GM23338 (cell line): ENCODE results near the gene NDUFS7. TPM values are rescaled to one million over a fixed set of nuclear protein-coding genes. Genes with fewer than 3 reads are reported as not detected.
A peak's percentile ranks its signal among the peaks of the same experiment; 100 is the strongest.

Source experiments
- ATAC-seq: fragments of 200-7000 bp; cut with Tn5 transposase; 3 replicates; pipeline ENCODE4 v1.9.1; 2020
- DNase-seq: peaks from one replicate; pipeline ENCODE4 v3.0.0-alpha.2; 2015; ENCODE audit warnings: low spot score
- H2AFZ ChIP-seq: fragments of 200-600 bp; sonication (generic); 2 replicates; pipeline ENCODE4 v1.8.0; 2016; ENCODE audit warnings: antibody characterized with exemption, mild to moderate bottlenecking, moderate library complexity
- H3F3A ChIP-seq: fragments of 200-600 bp; sonication (generic); replicated peaks from 2 replicates; pipeline ENCODE4 v1.8.0; 2017; ENCODE audit warnings: antibody characterized with exemption, mixed run types, low read depth
- H3K27ac ChIP-seq: fragments of 200-600 bp; sonication (generic); 2 replicates; pipeline ENCODE4 v1.6.1; 2016; ENCODE audit warnings: low read depth
- H3K27me3 ChIP-seq: fragments of 200-600 bp; sonication (generic); 2 replicates; pipeline ENCODE4 v1.8.0; 2016; ENCODE audit warnings: mild to moderate bottlenecking, mixed run types, moderate library complexity; ENCODE audit not compliant: insufficient read depth
- H3K36me3 ChIP-seq: fragments of 200-600 bp; sonication (generic); 2 replicates; pipeline ENCODE4 v1.8.0; 2016; ENCODE audit warnings: mild to moderate bottlenecking; ENCODE audit not compliant: insufficient read depth
- H3K4me1 ChIP-seq: fragments of 200-600 bp; sonication (generic); 2 replicates; pipeline ENCODE4 v1.8.0; 2016; ENCODE audit warnings: mild to moderate bottlenecking, moderate library complexity; ENCODE audit not compliant: insufficient read depth
- H3K4me2 ChIP-seq: fragments of 200-600 bp; sonication (generic); 2 replicates; pipeline ENCODE4 v1.7.1; 2017; ENCODE audit warnings: mixed run types
- H3K4me3 ChIP-seq: fragments of 200-600 bp; sonication (generic); 2 replicates; pipeline ENCODE4 v1.6.1; 2016; ENCODE audit warnings: mixed run types
- H3K79me2 ChIP-seq: fragments of 200-600 bp; sonication (generic); replicated peaks from 2 replicates; pipeline ENCODE4 v1.8.0; 2017; ENCODE audit warnings: mild to moderate bottlenecking; ENCODE audit not compliant: insufficient read depth
- H3K9me2 ChIP-seq: fragments of 200-600 bp; sonication (generic); 2 replicates; pipeline ENCODE4 v1.8.0; 2017; ENCODE audit not compliant: insufficient read depth
- H4K20me1 ChIP-seq: fragments of 200-600 bp; sonication (generic); replicated peaks from 2 replicates; pipeline ENCODE4 v1.8.0; 2017; ENCODE audit warnings: mild to moderate bottlenecking; ENCODE audit not compliant: insufficient read depth
- H3K27ac Mint-ChIP-seq: 2 replicates; pipeline ENCODE4 v1.8.0; 2020; ENCODE audit warnings: inconsistent platforms, mild to moderate bottlenecking, moderate library complexity, mixed read lengths
- H3K27me3 Mint-ChIP-seq: 3 replicates; pipeline ENCODE4 v1.8.0; 2022; ENCODE audit warnings: low read depth, mild to moderate bottlenecking, moderate library complexity, mixed read lengths, inconsistent platforms; ENCODE audit not compliant: insufficient read depth, poor library complexity
- H3K36me3 Mint-ChIP-seq: 3 replicates; pipeline ENCODE4 v1.8.0; 2021; ENCODE audit warnings: low read depth, mild to moderate bottlenecking, inconsistent platforms, moderate library complexity, mixed read lengths
- H3K4me1 Mint-ChIP-seq: 3 replicates; pipeline ENCODE4 v1.8.0; 2020; ENCODE audit warnings: mild to moderate bottlenecking, inconsistent platforms, mixed read lengths
- H3K4me3 Mint-ChIP-seq: 3 replicates; pipeline ENCODE4 v1.8.0; 2021; ENCODE audit warnings: moderate library complexity, mild to moderate bottlenecking, inconsistent platforms, mixed read lengths
- H3K9me3 Mint-ChIP-seq: 3 replicates; pipeline ENCODE4 v1.8.0; 2020; ENCODE audit warnings: moderate library complexity, mild to moderate bottlenecking, inconsistent platforms, mixed read lengths
- CREB1 ChIP-seq: fragments of 250-450 bp; sonication (Bioruptor Pico); IDR thresholded peaks from 2 replicates; pipeline ENCODE4 v1.5.0; 2020; ENCODE audit warnings: low read depth, mild to moderate bottlenecking, moderate library complexity
- EZH2 ChIP-seq: fragments of 200-600 bp; sonication (generic); IDR thresholded peaks from one replicate; pipeline ENCODE4 v1.8.0; 2017; ENCODE audit warnings: antibody characterized with exemption, mild to moderate bottlenecking, low read depth; ENCODE audit not compliant: unreplicated experiment
- EZH2phosphoT487 ChIP-seq: fragments of 200-600 bp; sonication (generic); IDR thresholded peaks from one replicate; pipeline ENCODE4 v1.8.1; 2018; ENCODE audit warnings: antibody characterized with exemption; ENCODE audit not compliant: unreplicated experiment
- JUNB ChIP-seq: IDR thresholded peaks from one replicate; pipeline ENCODE4 v1.6.1; 2016; ENCODE audit warnings: antibody characterized with exemption; ENCODE audit not compliant: unreplicated experiment
- NANOG ChIP-seq: IDR thresholded peaks from 2 replicates; pipeline ENCODE4 v1.6.1; 2016; ENCODE audit warnings: antibody characterized with exemption, borderline replicate concordance
- POLR2AphosphoS5 ChIP-seq: IDR thresholded peaks from 2 replicates; pipeline ENCODE4 v1.6.1; 2016; ENCODE audit warnings: antibody characterized with exemption, low read depth
- STAT1 ChIP-seq: IDR thresholded peaks from one replicate; pipeline ENCODE4 v1.6.1; 2016; ENCODE audit warnings: antibody characterized with exemption; ENCODE audit not compliant: unreplicated experiment
- ZNF114 ChIP-seq: fragments of 250-450 bp; sonication (Bioruptor Pico); IDR thresholded peaks from 2 replicates; pipeline ENCODE4 v1.5.0; 2020; ENCODE audit warnings: mild to moderate bottlenecking, moderate library complexity
- ZNF331 ChIP-seq: fragments of 250-450 bp; sonication (Bioruptor Pico); IDR thresholded peaks from 2 replicates; pipeline ENCODE4 v1.5.0; 2020; ENCODE audit warnings: low read depth, mild to moderate bottlenecking, moderate library complexity
- polyA plus RNA-seq: library from polyadenylated mRNA; unstranded; fragments of >200 nt; fragmentation: Nextera tagmentation; extraction: Ambion mirVana; gene quantifications from 2 replicates; pipeline ENCODE4 v1.2.1, GENCODE V29; 2016
- total RNA-seq: library from RNA; depleted of rRNA; stranded (reverse); fragments of >200 nt; shearing (Covaris generic); gene quantifications from 2 replicates; pipeline ENCODE4 v1.2.3, GENCODE V29; 2014
- TF ChIP-seq, protein P1 (sequence below): fragments of 250-450 bp; sonication (Bioruptor Pico); IDR thresholded peaks from 2 replicates; pipeline ENCODE4 v1.5.0; 2020; ENCODE audit warnings: mild to moderate bottlenecking, moderate library complexity
- TF ChIP-seq, protein P2 (sequence below): IDR thresholded peaks from one replicate; pipeline ENCODE4 v1.6.1; 2018; ENCODE audit warnings: antibody characterized with exemption; ENCODE audit not compliant: unreplicated experiment
- TF ChIP-seq, protein P3 (sequence below), 2 experiments: fragments of 200-600 bp in 1 of 2; sonication (generic) in 1 of 2; conservative IDR thresholded peaks; 2 replicates each; pipeline versions ENCODE4 v1.5.1 to v1.6.1; 2016 to 2017; ENCODE audit warnings: antibody characterized with exemption in 2 of 2, low read depth in 2 of 2, mild to moderate bottlenecking in 2 of 2, moderate library complexity in 1 of 2
- TF ChIP-seq, protein P4 (sequence below): IDR thresholded peaks from 2 replicates; pipeline ENCODE4 v1.6.1; 2016; ENCODE audit warnings: antibody characterized with exemption

Gene NDUFS7
- total and polyA plus RNA-seq, 2 experiments from 2014 or later, result 132 to 203 TPM

DNA sequence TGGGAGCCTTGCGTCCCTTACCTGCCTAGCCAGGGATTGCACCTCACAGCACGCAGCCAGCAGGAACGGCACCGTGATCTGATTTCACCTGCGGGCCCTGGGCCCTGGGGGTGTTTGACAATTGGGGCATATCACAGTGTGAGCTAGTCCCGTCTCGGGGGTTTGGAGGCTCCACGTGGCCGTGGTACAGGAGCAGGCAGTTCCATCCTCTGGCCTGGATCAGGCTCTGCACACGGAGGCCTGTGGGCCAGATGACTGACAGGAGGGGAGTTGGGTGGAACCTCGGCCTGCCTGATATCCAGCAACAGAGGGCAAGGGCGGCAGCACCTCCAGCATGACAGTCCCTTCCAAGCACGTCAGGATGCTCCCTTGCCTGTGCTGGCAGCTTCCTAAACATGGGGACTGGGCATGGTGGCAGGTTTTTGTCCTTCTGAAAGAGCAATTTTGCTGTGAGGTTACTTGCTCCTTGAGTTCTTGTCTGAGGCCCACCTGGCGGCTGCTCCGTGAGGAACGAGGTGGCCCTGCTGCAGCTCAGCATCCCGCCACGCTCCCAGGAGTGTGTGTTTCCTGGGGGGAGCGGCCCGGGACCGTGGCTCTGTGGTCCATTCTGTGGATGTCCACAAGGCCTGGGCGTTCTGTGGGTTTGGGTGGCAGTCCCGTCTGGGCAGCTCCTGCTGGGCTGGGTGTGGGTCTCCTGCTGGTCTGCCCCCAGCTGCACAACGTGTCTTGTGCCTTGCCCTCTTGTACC is 48.2 kb downstream of the NDUFS7 start:
- TF ChIP-seq CREB1 (CRISPR knock-in tag) (no peak), STAT1 (no peak), EZH2 (no peak), JUNB (no peak), ZNF114 (CRISPR knock-in tag) (no peak), ZNF331 (CRISPR knock-in tag) (no peak), EZH2phosphoT487 (no peak), NANOG (no peak), POLR2AphosphoS5 (no peak)
- TF ChIP-seq, protein P1, sequence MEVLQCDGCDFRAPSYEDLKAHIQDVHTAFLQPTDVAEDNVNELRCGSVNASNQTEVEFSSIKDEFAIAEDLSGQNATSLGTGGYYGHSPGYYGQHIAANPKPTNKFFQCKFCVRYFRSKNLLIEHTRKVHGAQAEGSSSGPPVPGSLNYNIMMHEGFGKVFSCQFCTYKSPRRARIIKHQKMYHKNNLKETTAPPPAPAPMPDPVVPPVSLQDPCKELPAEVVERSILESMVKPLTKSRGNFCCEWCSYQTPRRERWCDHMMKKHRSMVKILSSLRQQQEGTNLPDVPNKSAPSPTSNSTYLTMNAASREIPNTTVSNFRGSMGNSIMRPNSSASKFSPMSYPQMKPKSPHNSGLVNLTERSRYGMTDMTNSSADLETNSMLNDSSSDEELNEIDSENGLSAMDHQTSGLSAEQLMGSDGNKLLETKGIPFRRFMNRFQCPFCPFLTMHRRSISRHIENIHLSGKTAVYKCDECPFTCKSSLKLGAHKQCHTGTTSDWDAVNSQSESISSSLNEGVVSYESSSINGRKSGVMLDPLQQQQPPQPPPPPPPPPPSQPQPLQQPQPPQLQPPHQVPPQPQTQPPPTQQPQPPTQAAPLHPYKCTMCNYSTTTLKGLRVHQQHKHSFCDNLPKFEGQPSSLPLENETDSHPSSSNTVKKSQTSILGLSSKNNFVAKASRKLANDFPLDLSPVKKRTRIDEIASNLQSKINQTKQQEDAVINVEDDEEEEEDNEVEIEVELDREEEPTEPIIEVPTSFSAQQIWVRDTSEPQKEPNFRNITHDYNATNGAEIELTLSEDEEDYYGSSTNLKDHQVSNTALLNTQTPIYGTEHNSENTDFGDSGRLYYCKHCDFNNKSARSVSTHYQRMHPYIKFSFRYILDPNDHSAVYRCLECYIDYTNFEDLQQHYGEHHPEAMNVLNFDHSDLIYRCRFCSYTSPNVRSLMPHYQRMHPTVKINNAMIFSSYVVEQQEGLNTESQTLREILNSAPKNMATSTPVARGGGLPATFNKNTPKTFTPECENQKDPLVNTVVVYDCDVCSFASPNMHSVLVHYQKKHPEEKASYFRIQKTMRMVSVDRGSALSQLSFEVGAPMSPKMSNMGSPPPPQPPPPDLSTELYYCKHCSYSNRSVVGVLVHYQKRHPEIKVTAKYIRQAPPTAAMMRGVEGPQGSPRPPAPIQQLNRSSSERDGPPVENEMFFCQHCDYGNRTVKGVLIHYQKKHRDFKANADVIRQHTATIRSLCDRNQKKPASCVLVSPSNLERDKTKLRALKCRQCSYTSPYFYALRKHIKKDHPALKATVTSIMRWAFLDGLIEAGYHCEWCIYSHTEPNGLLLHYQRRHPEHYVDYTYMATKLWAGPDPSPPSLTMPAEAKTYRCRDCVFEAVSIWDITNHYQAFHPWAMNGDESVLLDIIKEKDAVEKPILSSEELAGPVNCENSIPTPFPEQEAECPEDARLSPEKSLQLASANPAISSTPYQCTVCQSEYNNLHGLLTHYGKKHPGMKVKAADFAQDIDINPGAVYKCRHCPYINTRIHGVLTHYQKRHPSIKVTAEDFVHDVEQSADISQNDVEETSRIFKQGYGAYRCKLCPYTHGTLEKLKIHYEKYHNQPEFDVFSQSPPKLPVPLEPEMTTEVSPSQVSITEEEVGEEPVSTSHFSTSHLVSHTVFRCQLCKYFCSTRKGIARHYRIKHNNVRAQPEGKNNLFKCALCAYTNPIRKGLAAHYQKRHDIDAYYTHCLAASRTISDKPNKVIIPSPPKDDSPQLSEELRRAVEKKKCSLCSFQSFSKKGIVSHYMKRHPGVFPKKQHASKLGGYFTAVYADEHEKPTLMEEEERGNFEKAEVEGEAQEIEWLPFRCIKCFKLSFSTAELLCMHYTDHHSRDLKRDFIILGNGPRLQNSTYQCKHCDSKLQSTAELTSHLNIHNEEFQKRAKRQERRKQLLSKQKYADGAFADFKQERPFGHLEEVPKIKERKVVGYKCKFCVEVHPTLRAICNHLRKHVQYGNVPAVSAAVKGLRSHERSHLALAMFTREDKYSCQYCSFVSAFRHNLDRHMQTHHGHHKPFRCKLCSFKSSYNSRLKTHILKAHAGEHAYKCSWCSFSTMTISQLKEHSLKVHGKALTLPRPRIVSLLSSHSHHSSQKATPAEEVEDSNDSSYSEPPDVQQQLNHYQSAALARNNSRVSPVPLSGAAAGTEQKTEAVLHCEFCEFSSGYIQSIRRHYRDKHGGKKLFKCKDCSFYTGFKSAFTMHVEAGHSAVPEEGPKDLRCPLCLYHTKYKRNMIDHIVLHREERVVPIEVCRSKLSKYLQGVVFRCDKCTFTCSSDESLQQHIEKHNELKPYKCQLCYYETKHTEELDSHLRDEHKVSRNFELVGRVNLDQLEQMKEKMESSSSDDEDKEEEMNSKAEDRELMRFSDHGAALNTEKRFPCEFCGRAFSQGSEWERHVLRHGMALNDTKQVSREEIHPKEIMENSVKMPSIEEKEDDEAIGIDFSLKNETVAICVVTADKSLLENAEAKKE (CRISPR knock-in tag), result no peak
- TF ChIP-seq, protein P2, sequence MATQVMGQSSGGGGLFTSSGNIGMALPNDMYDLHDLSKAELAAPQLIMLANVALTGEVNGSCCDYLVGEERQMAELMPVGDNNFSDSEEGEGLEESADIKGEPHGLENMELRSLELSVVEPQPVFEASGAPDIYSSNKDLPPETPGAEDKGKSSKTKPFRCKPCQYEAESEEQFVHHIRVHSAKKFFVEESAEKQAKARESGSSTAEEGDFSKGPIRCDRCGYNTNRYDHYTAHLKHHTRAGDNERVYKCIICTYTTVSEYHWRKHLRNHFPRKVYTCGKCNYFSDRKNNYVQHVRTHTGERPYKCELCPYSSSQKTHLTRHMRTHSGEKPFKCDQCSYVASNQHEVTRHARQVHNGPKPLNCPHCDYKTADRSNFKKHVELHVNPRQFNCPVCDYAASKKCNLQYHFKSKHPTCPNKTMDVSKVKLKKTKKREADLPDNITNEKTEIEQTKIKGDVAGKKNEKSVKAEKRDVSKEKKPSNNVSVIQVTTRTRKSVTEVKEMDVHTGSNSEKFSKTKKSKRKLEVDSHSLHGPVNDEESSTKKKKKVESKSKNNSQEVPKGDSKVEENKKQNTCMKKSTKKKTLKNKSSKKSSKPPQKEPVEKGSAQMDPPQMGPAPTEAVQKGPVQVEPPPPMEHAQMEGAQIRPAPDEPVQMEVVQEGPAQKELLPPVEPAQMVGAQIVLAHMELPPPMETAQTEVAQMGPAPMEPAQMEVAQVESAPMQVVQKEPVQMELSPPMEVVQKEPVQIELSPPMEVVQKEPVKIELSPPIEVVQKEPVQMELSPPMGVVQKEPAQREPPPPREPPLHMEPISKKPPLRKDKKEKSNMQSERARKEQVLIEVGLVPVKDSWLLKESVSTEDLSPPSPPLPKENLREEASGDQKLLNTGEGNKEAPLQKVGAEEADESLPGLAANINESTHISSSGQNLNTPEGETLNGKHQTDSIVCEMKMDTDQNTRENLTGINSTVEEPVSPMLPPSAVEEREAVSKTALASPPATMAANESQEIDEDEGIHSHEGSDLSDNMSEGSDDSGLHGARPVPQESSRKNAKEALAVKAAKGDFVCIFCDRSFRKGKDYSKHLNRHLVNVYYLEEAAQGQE, result no peak
- TF ChIP-seq, protein P3, sequence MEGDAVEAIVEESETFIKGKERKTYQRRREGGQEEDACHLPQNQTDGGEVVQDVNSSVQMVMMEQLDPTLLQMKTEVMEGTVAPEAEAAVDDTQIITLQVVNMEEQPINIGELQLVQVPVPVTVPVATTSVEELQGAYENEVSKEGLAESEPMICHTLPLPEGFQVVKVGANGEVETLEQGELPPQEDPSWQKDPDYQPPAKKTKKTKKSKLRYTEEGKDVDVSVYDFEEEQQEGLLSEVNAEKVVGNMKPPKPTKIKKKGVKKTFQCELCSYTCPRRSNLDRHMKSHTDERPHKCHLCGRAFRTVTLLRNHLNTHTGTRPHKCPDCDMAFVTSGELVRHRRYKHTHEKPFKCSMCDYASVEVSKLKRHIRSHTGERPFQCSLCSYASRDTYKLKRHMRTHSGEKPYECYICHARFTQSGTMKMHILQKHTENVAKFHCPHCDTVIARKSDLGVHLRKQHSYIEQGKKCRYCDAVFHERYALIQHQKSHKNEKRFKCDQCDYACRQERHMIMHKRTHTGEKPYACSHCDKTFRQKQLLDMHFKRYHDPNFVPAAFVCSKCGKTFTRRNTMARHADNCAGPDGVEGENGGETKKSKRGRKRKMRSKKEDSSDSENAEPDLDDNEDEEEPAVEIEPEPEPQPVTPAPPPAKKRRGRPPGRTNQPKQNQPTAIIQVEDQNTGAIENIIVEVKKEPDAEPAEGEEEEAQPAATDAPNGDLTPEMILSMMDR (conservative IDR thresholded peaks at IDR 0.05; ENCODE audit: low read depth in 2 of 2), result no peak
- TF ChIP-seq, protein P4, sequence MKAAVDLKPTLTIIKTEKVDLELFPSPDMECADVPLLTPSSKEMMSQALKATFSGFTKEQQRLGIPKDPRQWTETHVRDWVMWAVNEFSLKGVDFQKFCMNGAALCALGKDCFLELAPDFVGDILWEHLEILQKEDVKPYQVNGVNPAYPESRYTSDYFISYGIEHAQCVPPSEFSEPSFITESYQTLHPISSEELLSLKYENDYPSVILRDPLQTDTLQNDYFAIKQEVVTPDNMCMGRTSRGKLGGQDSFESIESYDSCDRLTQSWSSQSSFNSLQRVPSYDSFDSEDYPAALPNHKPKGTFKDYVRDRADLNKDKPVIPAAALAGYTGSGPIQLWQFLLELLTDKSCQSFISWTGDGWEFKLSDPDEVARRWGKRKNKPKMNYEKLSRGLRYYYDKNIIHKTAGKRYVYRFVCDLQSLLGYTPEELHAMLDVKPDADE, result no peak
- Mint-ChIP-seq H3K36me3 (peaks cover 51% of the 10 kb centered on the region), H3K27ac (no peak overlapping the region), H3K9me3 (no peaks in the 10 kb centered on the region; the same call in 2 of the 3 replicates), H3K27me3 (peaks cover 14% of the 10 kb centered on the region), H3K4me3 (no peak overlapping the region), H3K4me1 (no peaks in the 10 kb centered on the region; the same call in 2 of the 3 replicates)
- H4K20me1 ChIP-seq, result peaks cover 21% of the 10 kb centered on the region
- ATAC-seq (no peak), DNase-seq (no peak)
- H2AFZ ChIP-seq, result no peak overlapping the region
- no peaks in the 10 kb centered on the region for H3K9me2 ChIP-seq
- H3K36me3 ChIP-seq, result peaks cover 27% of the 10 kb centered on the region
- no peaks in the 10 kb centered on the region for H3K4me1 ChIP-seq
- H3K27ac ChIP-seq, result 0 out of 2 replicates have a peak overlapping the region, but pooled peaks have one; percentile 14
- H3K4me2 ChIP-seq, result no peak overlapping the region
- H3K4me3 ChIP-seq, result no peak overlapping the region
- no peaks in the 10 kb centered on the region for H3K27me3 ChIP-seq
- H3F3A ChIP-seq, result peaks cover 40% of the 10 kb centered on the region
- peaks cover 20% of the 10 kb centered on the region for H3K79me2 ChIP-seq
